GM21423 (cell line): ENCODE measurements around the gene TEX264.
A peak's percentile ranks its signal among the peaks of the same experiment; 100 is the strongest.

ENCODE experiments used
- ATAC-seq: cut with Tn5 transposase; IDR thresholded peaks from one replicate; pipeline ENCODE4 v1.9.1; 2021; ENCODE audit warnings: mild to moderate bottlenecking, moderate library complexity; ENCODE audit not compliant: unreplicated experiment

TEX264 gene

DNA sequence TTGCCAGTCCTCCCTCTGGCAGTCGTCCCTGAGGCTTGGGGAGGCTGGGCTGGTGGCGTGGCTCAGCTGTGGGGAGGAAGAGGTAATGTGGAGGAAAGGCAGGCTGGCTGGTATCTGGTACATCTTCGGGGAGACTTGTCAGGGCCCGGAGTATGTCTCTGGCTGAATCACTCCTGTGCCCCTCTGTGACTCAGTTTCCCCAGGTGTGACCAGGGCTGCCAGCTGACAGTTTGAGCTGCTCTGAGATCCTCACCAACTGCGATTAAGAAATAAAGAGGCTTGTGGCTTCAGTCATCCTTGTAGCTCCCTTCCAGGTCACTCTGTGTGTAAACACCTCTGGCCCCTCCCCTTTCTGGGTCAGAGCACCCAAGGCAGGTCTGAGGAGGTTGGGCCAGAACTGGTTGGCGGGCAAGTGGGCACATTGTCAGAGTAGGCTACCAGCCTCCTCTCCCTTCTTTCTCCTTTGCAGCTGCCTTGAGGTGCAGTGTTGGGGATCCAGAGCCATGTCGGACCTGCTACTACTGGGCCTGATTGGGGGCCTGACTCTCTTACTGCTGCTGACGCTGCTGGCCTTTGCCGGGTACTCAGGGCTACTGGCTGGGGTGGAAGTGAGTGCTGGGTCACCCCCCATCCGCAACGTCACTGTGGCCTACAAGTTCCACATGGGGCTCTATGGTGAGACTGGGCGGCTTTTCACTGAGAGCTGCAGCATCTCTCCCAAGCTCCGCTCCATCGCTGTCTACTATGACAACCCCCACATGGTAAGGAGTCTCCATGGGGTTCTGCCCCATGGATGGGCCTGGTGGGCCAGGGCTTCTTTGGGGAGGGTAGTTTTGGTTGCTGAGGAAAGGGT lies 3.0 kb downstream of the TEX264 start:
- ATAC-seq: no peak

DNA sequence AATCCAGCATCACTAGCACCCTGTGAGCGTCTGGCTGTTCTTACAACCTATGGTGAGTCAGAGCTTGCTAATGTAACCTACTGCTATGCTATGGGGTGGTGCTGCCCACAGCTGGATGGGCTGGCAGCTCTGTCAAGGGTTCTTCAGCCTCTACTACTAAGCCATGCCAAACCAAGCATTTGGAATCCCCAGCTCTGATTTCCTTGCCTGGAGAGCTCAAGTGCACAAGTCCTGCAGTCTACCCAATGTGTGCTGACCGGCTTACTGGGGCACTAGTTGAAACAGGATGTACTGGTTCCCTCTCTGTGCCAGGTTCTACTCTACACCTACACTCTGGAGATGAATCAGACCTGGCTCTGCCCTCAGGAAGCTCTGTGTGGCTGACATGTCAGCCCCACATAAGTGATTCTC lies 4.2 kb downstream of the TEX264 start:
- no peak for ATAC-seq

DNA sequence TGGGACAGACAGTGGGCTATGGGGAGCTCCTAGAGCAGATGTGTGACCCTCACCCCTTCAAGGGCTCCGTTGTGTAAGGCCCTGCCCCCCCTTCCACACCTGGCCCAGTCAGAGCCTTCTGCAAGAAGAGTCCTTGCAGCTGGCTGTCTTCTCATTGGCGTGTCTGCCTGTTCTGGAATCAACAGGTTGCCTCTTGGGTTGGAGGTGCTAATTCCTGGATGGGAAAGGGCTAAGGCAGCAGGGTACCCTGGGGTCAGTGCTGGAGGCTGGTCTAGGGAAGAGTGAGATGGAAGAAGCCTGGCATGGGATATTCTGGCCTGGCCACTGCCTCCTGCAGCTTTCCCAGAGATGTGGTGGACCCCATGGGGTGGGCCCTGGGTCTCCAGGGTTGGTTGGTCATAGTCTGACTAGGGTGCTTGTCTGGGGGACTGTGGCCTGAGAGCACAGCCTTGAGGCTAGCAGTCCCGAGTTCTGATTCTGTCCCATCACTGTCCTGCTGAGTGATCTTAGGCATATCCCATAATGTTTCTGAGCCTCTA lies 5.1 kb downstream of the TEX264 start:
- ATAC-seq: no peak

DNA sequence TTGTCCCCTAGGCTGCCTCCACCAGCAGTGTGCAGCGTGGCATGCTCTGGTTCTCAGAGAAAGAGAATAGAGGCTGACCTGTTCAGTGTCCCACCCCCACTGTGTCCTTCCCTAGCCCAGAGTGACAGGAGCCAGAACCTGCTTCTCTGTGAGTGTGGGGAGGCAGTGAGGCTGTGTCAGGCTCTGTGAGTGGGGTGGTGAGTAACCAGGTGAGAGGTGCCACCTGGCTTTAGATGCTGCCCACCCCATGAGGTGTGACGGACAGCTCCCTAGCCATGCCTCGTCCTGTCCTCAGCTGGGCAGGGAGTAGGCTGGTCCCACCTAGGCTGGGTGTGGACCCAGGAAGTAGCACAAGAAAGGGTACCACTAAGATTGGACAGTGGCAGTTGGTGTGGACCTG lies 6.3 kb downstream of the TEX264 start:
- ATAC-seq: no peak

DNA sequence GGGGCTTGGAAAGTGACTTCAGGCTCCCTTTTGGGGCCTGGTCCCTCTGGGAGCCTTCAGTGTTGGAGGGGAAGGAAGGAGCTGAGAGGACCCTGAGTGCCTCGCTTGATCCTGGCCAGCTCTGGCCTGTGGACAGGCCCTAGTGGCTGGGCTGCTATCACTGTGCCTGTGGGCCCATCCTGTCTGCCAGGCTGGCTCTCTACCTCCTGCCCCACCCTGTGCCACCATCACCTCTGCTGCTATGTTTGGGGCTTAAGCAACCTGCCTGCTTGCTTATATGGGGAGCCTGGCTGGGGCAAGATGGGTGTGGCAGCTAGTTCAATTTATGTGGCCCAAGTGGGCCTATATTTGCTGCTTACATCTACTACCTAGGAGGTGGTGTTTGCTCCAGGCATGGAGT lies 7.1 kb downstream of the TEX264 start:
- no peak for ATAC-seq

GRCh38 chr3:51678641-51679040 lies 7.6 kb downstream of the TEX264 start:
- ATAC-seq: no peak

DNA sequence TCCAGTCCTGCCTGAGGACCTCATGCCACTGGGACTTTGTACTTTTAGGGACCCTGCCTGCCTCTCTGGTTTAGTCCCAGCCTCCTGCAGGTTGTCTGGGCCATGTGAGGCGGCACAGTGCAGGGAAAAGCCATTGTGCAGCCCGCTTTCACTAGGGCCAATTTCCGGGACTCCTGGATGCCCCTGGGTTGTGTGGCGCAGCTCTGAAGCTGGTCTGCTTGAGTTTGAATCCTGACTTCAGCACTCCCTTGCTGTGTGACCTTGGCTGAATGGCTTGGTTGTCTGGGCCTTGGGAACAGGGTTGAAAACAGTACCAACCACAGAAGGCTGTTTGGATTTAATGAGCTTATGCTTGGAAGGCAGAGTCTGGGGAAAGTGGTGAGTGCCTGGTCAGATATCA lies 8.3 kb downstream of the TEX264 start:
- ATAC-seq: no peak

- ATAC-seq: no peak
These were observed 8.7 kb downstream of the TEX264 start for GRCh38 chr3:51679777-51680176.

DNA sequence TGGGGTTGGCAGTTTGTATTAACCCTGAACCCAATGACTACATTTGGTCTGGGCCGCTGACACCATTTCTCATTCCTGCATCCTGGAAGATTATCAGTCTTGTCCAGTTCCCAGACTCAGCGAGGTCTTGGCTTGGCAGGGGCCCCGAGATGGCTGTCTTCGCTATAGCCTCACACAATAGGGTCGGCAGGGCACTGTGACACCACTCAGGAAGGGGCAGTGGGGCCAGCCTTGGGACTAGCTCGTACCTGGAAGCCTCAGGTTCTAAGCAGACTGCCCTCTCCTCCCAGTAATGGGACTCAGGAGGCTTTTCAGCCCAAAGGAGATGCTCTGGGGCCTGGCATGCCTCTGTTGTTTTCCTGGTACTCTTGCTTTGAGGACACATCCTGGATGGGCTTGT lies 9.1 kb downstream of the TEX264 start:
- ATAC-seq: no peak

DNA sequence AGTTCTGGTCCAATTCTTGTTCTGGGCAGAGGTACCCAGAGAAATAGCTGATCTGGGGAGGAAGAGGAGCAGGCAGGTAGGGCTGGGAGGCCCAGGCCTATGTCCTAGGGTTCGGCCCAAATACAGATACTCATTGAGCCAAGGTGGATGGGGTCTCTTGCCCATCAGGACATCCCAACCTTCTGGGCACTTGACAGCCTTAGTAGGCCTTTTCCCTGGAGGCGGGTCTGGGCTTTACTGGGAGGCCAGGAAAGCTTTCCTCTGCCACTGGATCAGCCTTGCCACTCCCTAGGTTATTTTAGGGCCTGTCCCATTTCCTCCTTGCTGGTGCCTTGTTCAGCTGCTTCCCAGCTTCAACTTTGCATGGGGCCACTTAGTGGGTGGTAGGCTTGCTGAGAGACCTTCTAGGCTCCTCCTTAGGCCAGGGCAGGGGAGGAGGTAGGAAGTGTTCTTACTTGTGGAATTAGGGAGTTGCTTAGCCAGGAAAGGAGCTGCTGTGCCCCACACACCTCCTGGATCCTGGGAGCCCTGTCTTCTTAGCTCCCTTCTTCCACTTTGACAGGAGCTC lies 9.7 kb downstream of the TEX264 start:
- no peak for ATAC-seq

GRCh38 chr3:51681453-51681852 lies 10.4 kb downstream of the TEX264 start:
- no peak for ATAC-seq

DNA sequence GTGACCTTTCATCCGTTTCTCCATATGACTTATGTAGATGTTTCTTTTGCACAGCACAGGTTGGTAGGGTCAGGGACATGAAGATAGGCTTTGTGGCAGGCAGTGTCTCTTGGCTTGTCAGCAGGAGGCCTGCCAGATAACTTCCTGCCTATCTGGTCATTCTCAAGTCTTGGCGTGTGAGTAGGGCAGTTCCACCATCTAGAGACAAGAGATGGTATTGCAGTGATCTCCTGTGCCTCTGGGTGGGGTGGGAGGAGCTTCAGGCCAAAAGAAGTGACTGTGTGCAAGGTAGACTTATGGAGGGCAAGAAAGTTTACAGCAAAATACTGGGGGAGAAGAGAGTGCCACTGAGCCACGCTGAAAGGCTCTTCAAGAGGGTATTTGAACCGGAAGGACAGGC lies 11.0 kb downstream of the TEX264 start:
- ATAC-seq: peak; percentile 72

- ATAC-seq: no peak
These were observed 11.5 kb downstream of the TEX264 start for GRCh38 chr3:51682526-51682925.

DNA sequence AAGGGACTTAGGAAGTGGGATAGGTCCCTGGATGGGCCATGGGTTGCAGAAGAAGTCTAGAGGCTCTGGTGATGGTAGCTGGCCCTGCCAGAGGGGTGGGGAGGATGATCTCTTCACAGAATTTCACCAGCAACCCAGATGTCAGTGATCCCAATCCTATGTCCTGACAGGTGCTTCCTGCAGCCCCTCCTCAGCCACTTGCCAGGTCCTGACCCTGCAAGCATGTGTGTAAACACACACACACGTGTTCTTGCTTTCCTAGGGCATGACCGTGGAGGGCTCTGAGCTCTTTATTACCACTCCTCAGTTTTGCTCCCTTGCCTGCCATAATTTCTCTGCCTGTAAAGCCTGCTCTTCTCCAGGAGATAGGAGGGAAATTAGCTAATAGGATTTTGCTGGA lies 12.5 kb downstream of the TEX264 start:
- ATAC-seq: no peak

GRCh38 chr3:51684971-51685751 lies 14.1 kb downstream of the TEX264 start:
- no peak for ATAC-seq

- ATAC-seq: no peak
These were observed 15.0 kb downstream of the TEX264 start for GRCh38 chr3:51686056-51686455.

- peak; percentile 66 for ATAC-seq
These were observed 15.6 kb downstream of the TEX264 start for GRCh38 chr3:51686512-51687215.

- ATAC-seq: no peak
These were observed 16.6 kb downstream of the TEX264 start for GRCh38 chr3:51687431-51688205.

GRCh38 chr3:51688206-51688600 lies 17.2 kb downstream of the TEX264 start:
- no peak for ATAC-seq

GRCh38 chr3:51691021-51691420 lies 20.0 kb downstream of the TEX264 start:
- ATAC-seq: no peak
